A204.1 (cell line): ENCODE results near the gene SMAD3.

ENCODE experiments used
- FAIRE-seq: peaks from 2 replicates; lab custom pipeline; 2012; peaks lifted over from hg19 to GRCh38; lab: Jason Lieb, UNC

The SMAD3 gene

DNA sequence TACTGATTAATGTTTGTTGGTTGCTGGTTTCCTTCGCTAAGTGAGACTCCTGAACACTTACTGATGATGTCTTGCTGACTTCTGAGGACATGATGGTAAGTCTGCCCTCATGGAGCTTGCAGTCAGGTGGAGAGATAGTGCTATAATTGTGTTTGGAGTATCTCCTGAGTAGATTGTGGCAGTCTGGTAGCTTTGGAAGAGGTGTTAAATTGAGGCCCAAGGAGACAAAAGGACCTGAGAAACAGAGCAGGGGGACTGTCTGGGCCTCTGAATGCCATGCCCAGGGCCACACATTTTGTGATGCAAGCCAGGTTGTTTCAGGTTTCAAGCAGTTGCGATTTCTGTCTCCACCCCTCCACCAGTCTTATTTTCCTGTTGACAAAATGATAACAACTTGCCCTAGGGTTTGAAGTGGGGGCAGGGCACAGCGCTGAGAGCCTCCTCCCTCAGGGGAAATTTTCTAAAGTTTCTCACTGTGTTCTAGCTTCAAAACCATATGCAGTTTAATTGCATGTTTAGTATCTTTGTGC lies 16.7 kb downstream of the SMAD3 start:
- no peak for FAIRE-seq

DNA sequence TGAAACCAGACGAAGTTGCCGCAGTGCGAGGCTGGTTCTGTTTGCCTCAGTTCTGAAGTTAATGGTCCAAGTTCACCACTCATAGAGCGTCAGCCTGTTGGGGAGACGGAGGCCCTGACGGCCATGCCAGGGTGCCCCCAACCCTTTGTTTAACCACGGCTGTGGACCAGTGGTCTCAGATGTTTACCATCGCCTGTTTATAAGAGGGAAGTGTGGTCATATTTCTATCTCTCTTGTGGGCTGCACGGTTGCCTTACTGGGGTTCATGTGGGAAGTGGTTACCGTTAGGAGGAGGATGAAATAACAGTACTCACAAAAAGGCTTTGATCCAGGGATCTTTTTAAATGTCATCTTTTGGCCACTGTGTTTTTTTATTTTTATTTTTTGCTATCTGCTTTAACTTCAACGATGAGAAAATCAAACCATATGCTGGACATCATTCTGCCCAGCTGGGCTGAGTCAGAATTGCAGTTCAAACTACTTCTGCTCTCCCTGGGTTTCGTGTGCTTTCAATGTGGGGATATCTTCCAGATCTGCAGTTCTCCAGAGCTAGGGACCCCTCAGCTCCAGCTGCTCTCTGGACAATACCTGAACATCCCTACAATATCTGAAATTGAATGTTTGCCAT lies 17.8 kb downstream of the SMAD3 start:
- FAIRE-seq = no peak

DNA sequence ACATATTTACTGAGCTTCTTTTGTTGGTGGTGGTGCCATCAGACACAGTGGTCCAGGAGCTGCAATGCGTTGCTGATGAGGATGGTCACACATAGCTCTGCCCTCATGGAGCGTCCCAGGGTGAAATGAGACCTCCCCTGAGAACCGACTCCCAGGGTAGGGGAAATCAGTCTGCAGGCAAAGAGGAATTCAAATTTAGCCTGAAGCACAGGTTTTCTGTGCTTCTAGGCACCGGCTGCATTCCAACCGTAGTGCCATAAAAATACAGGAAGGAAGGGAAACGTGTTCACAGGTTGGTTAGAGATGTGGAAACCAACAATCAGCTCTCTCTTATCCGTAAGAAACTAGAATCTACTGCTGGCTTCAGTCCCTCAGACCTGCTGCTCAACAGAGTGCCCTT lies 19.2 kb downstream of the SMAD3 start:
- FAIRE-seq = no peak

DNA sequence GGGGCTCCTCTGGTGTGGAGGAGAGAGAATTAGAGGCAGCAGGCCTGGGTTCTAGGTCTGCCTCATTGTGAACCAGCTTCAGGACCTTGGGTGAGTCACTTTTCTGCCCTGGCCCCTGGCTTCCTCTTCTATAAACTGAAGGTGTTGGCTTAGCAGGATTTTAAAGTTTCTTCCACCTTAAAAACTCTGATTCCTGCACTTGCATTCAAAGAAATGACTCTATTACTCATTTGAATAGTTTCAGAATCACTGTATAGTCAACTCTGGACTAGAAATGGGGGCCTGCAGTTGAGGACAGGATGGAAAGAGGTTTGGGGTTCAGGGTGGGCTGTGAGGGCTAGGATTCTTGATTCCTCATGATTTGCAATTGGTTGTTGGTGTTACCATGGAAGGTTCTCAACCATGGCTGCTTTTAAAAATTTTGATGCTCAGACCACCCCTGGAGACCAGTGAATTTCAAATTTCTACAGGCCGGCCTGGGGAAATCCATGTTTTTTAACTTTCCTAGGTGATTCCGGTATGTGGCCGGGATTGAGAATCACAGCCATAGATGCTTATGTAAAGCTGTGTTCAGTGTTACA lies 19.9 kb downstream of the SMAD3 start:
- FAIRE-seq = no peak

DNA sequence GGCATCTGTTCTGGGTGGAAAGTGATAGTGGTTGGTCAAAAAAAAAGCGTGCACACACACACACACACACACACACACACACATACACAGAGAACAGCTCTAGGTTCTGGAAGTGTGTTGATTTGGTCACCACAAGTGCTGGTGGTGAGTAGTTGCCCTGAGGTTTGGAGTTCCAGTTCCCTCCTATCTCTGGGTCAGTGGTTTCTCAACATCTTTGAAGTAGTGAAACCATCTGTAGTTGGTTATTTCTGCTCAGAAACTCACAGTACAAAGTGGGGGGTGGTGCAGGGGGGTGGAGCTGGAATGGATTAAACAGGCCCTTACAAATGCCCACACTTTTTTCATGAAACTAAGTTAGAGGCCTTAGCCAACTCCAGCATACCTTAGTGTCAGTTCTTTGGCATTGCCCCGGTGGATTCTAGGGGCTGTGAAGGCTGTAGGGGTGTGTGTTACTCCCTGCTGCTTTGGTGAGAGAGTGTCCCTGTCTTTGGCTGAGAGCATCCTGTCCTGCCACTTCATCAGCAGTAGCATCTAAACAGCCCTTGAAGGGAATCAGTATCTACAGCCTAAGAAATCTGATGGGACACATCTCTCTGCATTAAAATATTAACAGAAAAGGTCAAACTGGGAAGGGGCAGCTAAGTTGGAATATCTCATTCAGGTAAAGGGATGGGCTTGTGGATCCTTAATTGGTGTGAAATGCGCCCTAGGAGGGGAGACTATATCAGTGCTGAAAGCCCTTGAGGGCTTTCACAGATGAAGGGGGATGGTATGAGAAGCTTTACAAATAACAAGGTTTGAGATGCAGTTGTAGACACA lies 20.6 kb downstream of the SMAD3 start:
- FAIRE-seq = no peak

DNA sequence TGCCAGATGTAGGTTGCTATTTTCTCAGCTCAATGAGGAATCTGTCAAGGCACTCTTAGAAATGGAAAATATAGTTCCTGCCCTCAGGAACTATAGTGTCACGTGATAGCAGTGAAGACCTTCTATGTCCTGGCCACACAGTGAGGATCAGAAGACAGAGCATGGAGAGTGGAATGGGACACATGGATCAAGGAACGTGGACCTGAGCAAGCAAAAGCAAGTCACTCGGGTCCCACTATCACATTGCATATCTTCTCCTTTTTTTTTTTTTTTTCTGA lies 21.2 kb downstream of the SMAD3 start:
- FAIRE-seq = no peak

DNA sequence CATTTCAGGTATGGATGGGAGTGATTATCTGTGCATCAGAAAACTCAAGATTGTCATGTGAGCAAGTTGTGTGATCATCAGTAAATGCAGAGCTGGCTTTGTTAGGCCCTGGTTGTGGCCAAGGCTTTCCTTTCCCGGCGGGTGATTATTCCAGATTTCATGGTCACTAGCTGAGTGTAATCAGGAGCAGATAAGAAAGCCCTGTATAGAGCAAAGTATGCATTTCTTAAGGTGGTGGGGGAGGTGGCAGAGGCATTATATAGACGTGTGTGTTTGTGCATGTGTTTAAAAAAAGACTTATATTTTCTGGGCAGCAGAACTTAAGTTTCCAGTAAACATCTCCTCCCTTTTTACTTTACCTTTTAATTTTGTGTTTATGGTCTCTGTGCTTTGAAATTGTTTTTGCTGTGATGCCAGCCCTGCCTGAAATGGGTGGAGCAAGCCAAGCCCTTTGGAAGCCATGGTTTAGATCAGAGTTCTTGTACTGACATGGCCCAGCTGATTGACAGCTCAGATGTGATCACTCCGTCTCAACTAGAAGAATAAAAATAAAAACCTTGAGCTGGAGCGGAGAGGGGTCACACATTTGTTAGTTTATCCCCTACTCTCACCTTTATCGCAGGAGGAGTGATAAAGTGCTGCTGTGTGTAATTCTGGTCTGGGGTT lies 22.2 kb downstream of the SMAD3 start:
- no peak for FAIRE-seq

DNA sequence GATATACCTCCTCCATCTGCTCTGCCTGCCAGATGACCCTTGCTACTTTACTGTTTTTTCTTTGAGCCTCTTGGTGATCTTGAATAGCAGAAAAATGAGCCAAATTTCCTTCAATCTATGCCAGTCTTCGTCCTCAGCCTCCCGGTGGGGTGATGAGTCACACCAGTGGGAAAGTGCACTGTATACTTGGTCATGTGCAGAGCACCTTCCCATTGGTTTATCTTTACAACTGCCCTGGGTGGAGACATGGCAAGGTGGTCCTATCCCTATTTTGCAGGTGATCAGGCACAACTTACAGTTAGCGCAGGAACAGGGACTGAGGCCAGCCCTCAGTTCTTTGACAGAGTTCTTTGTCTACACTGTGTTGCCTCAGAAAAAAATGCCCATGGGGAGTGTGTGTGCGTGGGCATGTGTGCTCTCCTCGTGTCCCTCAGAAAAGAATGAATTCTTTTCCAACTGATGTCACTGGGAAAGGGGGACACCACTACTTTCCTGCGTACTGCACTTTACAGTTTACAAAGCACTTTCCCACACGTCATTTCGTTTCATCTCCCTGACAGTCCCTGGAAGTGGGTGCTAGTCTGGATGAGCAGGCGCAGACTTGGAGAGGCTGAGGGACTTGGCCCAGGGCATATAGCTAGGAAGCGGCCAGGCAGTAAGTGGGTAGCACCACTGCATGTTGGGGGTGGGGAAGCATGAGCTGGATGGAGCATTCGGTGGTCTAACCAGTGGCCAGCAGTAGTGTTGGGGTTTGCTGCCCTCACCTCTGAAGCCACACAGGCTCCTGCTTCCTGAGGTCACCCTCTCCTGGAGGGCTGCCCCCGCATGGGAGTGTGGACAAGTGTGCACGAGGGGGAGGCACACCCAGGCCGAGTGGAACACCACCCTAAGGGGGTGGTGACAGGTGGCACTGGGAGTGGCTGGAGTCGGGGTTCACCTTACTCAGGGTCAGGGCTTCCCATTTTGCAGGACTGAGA lies 24.1 kb downstream of the SMAD3 start:
- FAIRE-seq = no peak

DNA sequence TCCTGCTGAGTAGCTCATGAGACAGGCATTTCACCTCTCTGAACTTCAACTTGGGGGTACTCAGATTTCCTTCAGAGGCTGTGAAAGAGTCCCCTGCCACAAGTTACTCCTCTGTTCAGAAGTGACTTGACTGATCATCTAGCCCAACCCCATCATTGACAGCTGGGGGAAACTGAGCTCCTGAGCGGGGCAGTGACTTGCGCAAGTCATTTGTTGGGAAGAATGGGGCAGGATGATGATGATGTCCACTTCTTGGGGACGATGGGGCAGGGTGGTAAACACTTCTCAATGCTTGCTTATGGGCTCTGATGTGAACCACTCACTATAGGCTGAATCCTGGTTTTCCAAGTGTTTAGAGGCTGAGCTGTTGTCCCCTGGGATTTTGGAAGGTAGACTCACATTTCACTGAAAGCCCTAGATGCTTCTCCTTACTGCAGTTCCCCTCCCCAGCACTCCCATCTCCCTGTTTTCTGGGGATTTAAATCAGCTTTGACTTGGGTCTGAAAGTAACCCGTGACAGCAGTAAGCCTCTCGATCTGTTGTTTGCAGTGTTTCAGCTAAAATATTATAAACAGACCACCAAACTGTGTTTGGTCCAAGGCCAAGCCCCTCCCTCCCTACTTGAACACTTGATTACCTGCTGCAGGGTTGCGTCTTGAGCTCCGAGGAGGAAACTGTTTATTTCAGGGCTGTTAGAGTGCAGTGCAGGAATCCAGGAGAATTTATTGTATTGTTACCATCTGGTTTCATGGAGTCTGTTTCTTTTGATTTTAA lies 25.1 kb downstream of the SMAD3 start:
- FAIRE-seq = no peak

DNA sequence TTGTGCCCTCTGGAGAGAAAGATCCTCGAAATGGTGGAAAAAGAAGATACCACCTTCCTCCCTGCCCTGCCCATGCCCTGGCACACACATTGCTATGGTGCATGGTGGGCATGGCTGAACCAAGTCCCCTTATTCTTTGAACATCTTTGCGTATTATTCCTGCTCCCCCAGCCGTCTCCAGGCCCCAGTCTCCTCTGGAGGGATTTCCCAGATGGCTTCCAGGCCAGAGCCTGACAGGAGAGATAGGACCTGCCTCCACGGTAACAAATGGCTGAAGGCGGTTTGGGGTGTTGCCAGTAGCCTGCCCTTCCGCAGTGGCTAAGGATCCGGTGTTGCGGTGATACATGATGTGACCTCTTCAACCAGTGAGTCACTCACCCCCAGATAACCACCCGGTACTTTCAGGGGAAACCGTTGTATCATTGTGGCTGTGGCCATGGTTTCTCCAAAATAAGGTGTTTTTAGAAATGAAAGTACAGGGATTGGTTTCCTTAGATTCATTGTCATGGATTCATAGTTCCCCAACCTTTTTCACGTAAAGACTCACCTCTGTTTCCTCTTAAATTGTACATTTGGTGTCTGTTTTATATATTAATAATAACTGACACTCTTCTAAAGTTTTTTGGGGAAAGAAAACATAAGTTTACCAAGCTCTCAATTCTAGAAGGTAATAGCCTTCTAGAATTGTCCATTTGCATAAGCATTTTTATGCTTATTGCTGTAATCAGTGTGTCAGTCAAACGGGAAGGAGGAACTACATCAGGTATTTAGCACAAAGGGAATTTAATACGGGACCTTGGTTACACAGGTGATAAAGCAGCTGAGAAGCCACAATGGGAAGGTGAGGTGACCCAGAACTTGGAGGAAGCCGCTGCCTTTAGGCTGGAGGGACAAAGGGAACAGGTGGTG lies 25.9 kb downstream of the SMAD3 start:
- FAIRE-seq = no peak

DNA sequence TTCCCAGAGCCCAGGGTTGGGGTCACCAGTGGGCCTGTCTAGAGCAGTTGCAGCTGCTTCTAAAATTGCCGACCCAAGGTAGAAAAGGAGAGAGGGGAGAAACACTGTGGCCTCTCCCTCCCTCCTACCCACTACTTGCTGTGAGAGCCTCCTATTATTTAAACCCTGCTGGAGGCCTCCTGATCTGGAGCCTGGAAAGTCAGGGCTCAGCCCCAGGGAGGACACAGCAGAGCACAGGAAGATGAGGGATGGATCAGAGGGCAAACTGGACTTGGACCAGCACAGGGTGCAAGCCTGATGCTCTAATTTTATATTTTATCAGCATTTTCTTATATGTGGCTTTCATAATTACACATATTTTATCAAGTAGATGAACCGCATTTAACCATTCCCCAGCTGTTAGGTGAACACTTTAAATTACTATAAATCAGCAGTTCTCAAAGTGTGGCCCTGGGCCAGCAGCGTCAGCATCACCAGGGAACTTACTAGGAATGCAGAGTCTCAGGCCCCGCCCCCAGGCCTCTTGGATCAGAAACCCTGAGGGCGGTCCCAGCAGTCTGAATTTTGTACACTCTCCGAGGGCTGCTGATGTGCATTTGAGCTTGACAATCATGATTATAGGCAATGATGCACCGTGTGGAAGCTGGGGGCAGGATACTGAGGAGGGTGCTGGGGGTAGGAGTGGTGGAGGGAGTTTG lies 26.7 kb downstream of the SMAD3 start:
- no peak for FAIRE-seq

DNA sequence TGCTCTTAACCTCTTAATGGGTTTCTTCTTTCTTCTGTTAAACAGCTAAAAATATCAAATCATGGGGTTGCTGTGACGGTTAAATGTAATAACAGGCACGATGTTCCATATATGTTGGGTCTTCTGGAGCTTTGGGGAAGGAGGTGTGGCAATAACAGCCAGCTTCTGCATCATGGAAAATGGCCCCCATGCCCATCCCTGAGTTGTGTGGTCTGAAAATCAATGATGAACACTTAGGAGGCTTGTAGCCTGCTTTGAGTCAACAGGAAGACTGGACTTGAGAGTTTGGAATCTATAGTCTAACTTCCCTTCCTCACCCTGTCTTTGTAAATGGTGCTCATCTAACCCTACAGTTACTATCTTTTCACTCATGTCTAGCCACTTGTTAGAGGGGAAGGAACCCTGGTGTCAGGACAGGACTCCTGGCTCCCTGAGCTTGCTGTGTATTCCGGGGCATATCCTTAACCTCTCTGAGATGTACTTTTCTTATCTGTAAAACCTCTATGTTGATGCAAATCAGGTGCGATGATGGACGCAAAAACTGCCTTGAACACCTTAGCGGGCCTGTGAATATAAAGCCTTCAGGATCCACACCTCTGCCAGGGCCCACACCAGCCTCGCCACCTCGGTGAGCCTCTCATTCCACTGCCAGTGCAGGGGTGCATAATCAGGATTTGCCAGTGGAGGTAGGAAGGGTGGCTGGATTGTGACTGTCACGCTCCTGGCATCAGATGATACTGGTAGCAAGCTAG lies 27.5 kb downstream of the SMAD3 start:
- FAIRE-seq = no peak

DNA sequence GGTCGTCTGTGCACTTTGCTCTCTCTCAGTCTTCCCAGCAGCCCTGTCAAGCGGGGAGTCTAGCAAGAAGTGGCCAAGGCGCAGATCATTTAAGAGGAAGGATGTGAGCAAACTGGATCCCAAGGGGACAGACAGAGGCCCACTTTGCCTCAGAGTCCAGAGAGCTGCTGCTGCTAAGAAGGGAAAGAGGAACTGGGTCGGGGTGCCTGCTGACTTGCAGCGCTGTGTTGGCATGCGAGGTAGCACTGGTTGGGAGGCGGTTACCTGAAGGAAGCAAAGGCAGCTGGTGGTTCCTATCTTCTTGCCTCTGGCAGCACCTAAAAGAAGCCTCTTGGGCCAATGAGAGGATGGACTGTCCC lies 28.1 kb downstream of the SMAD3 start:
- no peak for FAIRE-seq

DNA sequence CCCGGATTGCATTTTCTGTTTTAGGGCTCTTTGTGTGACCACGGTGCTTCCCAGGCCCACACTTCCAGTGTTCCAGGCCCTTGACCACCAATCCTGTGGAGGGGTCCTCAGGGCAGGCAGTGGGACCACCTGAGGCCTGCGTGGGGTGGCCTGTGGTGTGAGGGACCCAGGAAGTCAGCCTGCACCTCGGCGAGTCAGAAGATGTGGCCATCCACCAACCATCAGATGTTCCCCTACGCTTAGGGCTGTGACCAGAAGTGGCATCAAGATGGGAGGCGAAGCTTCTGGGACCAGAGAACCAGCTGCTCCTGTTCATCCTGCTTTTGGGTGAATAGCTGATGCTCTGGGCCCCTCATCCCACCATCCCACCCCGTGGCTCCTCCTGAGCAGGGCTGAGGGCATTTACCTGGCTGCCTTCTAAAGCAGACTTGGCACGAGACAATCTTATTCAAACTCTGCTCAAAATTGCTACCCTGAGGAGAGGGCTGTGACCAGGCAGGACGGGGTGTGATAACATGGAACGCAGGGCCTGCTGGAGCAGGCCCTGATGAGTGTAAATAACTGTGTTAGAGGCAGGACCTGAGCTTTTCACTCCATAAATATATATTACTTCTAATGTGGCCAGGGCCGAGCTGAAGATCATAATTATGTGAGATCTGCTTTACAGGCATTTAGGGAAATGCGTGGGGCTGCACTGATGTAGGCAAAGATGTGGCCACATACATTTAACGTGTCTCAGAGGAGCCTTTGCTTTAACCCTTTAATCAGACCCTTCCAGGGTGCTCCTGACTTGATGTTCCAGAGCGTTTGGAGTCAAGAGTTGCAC lies 28.8 kb downstream of the SMAD3 start:
- FAIRE-seq = no peak

DNA sequence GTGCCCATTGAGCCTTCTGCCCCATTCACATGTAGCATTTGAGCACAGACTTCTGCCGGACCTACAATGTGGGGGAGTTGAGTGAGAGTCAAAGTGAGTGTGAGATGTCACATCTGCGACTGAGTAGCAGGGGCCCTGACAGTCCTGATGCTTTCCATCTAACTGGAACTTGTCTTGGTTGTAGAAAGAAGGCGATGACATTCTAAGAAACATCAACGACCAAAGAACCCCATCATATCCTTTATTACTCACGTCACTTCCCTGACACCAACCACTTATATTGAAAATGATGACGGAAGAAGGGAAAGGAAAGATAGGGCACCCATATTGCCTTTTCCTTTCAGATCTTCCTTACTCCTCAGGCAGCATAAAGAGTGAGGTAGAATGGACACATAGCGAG lies 30.5 kb downstream of the SMAD3 start:
- FAIRE-seq = no peak

DNA sequence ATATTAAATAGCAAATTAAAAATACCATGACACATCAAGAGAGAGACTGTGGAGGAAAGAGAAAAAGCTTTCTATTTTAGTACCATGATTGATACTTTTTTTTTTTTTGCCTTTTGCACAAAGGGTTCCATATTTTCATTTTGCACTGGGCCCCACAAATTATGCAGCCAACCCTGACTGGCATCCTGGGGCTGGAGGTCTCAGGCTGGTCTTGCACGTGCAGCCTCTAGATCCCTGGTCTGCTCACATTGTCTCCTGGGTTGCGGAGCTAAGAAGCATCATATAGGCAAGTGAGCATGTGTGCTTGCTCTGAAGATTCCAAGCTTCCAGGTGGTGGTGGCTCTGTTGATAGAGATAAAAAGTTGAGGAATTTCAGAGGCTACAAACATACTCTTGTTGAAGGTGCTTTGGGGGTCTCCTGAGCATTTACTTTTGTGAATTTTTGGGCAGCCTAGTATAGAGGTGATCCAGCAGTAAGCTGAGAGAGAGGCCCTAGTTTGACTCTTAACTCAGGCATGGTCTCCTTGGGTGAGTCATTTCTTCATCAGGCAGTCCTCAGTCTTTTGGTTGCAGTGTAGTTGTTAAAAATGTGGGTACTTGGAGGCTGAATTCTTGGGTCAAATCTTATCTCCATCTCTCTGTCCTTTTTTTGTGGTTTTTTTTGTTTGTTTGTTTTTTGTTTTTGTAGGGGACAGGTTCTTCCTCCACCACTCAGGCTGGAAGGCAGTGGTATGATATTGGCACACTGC lies 31.3 kb downstream of the SMAD3 start:
- no peak for FAIRE-seq

DNA sequence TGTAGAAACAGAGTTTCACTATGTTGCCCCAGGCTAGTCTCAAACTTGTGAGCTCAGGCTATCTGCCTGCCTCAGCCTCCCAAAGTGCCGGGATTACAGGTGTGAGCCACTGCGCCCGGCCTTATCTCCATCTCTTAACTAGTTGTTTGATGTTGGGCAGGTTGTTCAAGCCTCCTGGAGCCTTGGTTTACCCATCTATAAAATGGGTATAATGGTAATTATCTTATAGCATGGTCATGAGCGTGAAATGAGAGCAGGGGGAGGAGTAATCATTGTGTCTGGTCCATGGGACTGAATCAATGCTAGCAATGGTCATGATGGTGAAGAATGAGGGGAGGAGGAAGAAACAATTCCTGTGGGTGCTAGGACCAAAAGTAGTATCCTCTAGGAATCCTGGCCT lies 32.0 kb downstream of the SMAD3 start:
- FAIRE-seq = no peak
